COLO668 (cell line): ENCODE measurements around the gene QSOX2.

Source experiments
- DNase-seq: peaks from one replicate; lab custom pipeline; 2025; ENCODE audit not compliant: unreplicated experiment; lab: John Stamatoyannopoulos, UW

Gene QSOX2

GRCh38 chr9:136245219-136246150 lies at the start of gene QSOX2:
Gene QSOX2, minus strand, starts transcription at chr9:136245812. Its CDS starts 9 bp downstream, at chr9:136245803.
- DNase-seq = peak; percentile 89

- DNase-seq = no peak
Observed at GRCh38 chr9:136295055-136295454, 49.4 kb upstream of the QSOX2 start.

- DNase-seq = no peak
Observed at GRCh38 chr9:136294437-136294836, 48.8 kb upstream of the QSOX2 start.

GRCh38 chr9:136293476-136294077 lies 48.0 kb upstream of the QSOX2 start:
- DNase-seq = no peak

GRCh38 chr9:136292591-136293448 lies 47.2 kb upstream of the QSOX2 start:
- DNase-seq = peak; percentile 77

- no peak for DNase-seq
Observed at GRCh38 chr9:136292026-136292538, 46.5 kb upstream of the QSOX2 start.

GRCh38 chr9:136291306-136292025 lies 45.9 kb upstream of the QSOX2 start:
- no peak for DNase-seq

GRCh38 chr9:136290508-136291000 lies 44.9 kb upstream of the QSOX2 start:
- no peak for DNase-seq

- peak; percentile 31 for DNase-seq
Observed at GRCh38 chr9:136289651-136290507, 44.3 kb upstream of the QSOX2 start.

GRCh38 chr9:136287960-136288753 lies 42.5 kb upstream of the QSOX2 start:
- DNase-seq = peak; percentile 29

- DNase-seq = no peak
Observed at GRCh38 chr9:136286987-136287379, 41.4 kb upstream of the QSOX2 start.

- DNase-seq = peak; percentile 27
Observed at GRCh38 chr9:136286359-136286986, 40.9 kb upstream of the QSOX2 start.

GRCh38 chr9:136285501-136286358 lies 40.1 kb upstream of the QSOX2 start:
- no peak for DNase-seq

GRCh38 chr9:136284951-136285350 lies 39.3 kb upstream of the QSOX2 start:
- DNase-seq = no peak

GRCh38 chr9:136284311-136284710 lies 38.7 kb upstream of the QSOX2 start:
- DNase-seq = no peak

- peak; percentile 82 for DNase-seq
Observed at GRCh38 chr9:136283291-136284235, 38.0 kb upstream of the QSOX2 start.
